GM12878 (cell line): ENCODE measurements around the gene CCM2. TPM values are rescaled to one million over a fixed set of nuclear protein-coding genes. Genes with fewer than 3 reads are reported as not detected.

Experiments used
- ATAC-seq: fragments of 200-7000 bp; cut with Tn5 transposase; 3 replicates; pipeline ENCODE4 v1.9.1; 2020; ENCODE audit warnings: mild to moderate bottlenecking, moderate library complexity
- BruUV-seq: library from RNA; stranded (reverse); fragments of 400-500 nt; replicated peaks from 2 replicates; lab custom pipeline; 2021; lab: Mats Ljungman, UMichigan
- CTCF ChIA-PET: fragments of 300-600 bp; sonication (Branson Sonifier 250); formaldehyde crosslinking; extraction: SDS; loops from one replicate; lab custom pipeline; 2021; ENCODE audit warnings: inconsistent platforms; lab: Yijun Ruan, JAX
- POLR2A ChIA-PET: fragments of 350-600 bp; formaldehyde crosslinking; extraction: SDS; loops from one replicate; lab custom pipeline; 2021; ENCODE audit warnings: inconsistent platforms; lab: Charles Lee
- RAD21 ChIA-PET: fragments of 300-600 bp; sonication (Branson Sonifier 250); formaldehyde crosslinking; loops from one replicate; lab custom pipeline; 2023; ENCODE audit warnings: antibody characterized with exemption; ENCODE audit not compliant: unreplicated experiment; lab: Charles Lee
- SMC1A ChIA-PET: fragments of 300-600 bp; sonication (Branson Sonifier 250); formaldehyde crosslinking; loops from one replicate; lab custom pipeline; 2023; ENCODE audit not compliant: unreplicated experiment, uncharacterized antibody; lab: Charles Lee
- DNase-seq: peaks from one replicate; pipeline ENCODE4 v3.0.0-alpha.2; 2011; ENCODE audit warnings: low read depth, low spot score
- FAIRE-seq: peaks from 3 replicates; lab custom pipeline; 2011; peaks lifted over from hg19 to GRCh38; lab: Jason Lieb, UNC
- H2AFZ ChIP-seq: 2 replicates; pipeline ENCODE4 v1.6.0; 2011; ENCODE audit warnings: low read depth, low read length, control low read depth; ENCODE audit not compliant: control insufficient read depth
- H3K27ac ChIP-seq: 2 replicates; pipeline ENCODE4 v1.5.1; 2011; ENCODE audit warnings: control low read depth; ENCODE audit not compliant: control insufficient read depth, insufficient read depth
- H3K27me3 ChIP-seq, 2 experiments: replicated peaks in 1 of 2; 2 replicates each; pipeline versions ENCODE4 v1.6.0 to v1.6.1; 2011; ENCODE audit warnings: low read length in 1 of 2; ENCODE audit not compliant: control insufficient read depth in 2 of 2, insufficient read depth in 2 of 2
- H3K36me3 ChIP-seq, 2 experiments: 2 replicates each; pipeline ENCODE4 v1.5.1; 2011; ENCODE audit warnings: low read length in 1 of 2; ENCODE audit not compliant: control insufficient read depth in 2 of 2, insufficient read depth in 2 of 2
- H3K4me1 ChIP-seq: 2 replicates; pipeline ENCODE4 v1.6.1; 2011; ENCODE audit warnings: mild to moderate bottlenecking, low read length, moderate library complexity, mixed read lengths; ENCODE audit not compliant: control insufficient read depth, insufficient read depth
- H3K4me2 ChIP-seq: 2 replicates; pipeline ENCODE4 v1.6.0; 2011; ENCODE audit warnings: control low read depth; ENCODE audit not compliant: control insufficient read depth, insufficient read depth
- H3K4me3 ChIP-seq: fragments of 200-600 bp; sonication (generic); 2 replicates; pipeline ENCODE4 v1.5.1; 2016
- H3K79me2 ChIP-seq: 2 replicates; pipeline ENCODE4 v1.6.0; 2011; ENCODE audit warnings: low read length; ENCODE audit not compliant: control insufficient read depth, insufficient read depth
- H3K9ac ChIP-seq: 2 replicates; pipeline ENCODE4 v1.8.0; 2011; ENCODE audit warnings: low read length, control low read depth, mixed read lengths; ENCODE audit not compliant: control insufficient read depth, insufficient read depth
- H3K9me3 ChIP-seq: replicated peaks from 3 replicates; pipeline ENCODE4 v1.5.1; 2011; ENCODE audit warnings: mild to moderate bottlenecking, low read length; ENCODE audit not compliant: control insufficient read depth, insufficient read depth
- H4K20me1 ChIP-seq: 2 replicates; pipeline ENCODE4 v1.6.0; 2011; ENCODE audit not compliant: control insufficient read depth, insufficient read depth
- ASH2L ChIP-seq: fragments of 300-600, 200-600 bp; sonication (generic); IDR thresholded peaks from 2 replicates; pipeline ENCODE4 v1.6.1; 2017; ENCODE audit warnings: low read depth, mild to moderate bottlenecking, borderline replicate concordance
- ATF7 ChIP-seq: fragments of 450-650 bp; IDR thresholded peaks from 2 replicates; pipeline ENCODE4 v1.6.1; 2016; ENCODE audit warnings: low read depth, mild to moderate bottlenecking
- FOXK2 ChIP-seq: fragments of 450-650 bp; IDR thresholded peaks from 2 replicates; pipeline ENCODE4 v1.6.1; 2017; ENCODE audit warnings: mild to moderate bottlenecking, moderate library complexity
- NBN ChIP-seq: fragments of 450-650 bp; IDR thresholded peaks from 2 replicates; pipeline ENCODE4 v1.6.1; 2016
- PML ChIP-seq: IDR thresholded peaks from 2 replicates; pipeline ENCODE4 v1.6.1; 2012; ENCODE audit warnings: low read length, inconsistent platforms
- RUNX3 ChIP-seq: IDR thresholded peaks from 2 replicates; pipeline ENCODE4 v1.6.1; 2012; ENCODE audit warnings: low read length, inconsistent platforms
- SUZ12 ChIP-seq: fragments of 200-600 bp; sonication (generic); IDR thresholded peaks from one replicate; pipeline ENCODE4 v1.6.1; 2018; ENCODE audit warnings: antibody characterized with exemption, mild to moderate bottlenecking; ENCODE audit not compliant: unreplicated experiment
- YY1 ChIP-seq: IDR thresholded peaks from 2 replicates; pipeline ENCODE4 v1.6.1; 2011; ENCODE audit warnings: low read depth, mild to moderate bottlenecking, low read length
- ZNF24 ChIP-seq: fragments of 450-650 bp; IDR thresholded peaks from 2 replicates; pipeline ENCODE4 v1.6.1; 2017; ENCODE audit warnings: antibody characterized with exemption, mild to moderate bottlenecking
- WGBS: methylation state at CpG from one replicate; pipeline ENCODE4 v1.1.6; 2016; ENCODE audit warnings: low lambda C conversion rate; ENCODE audit not compliant: insufficient replicate concordance, insufficient coverage; ENCODE audit errors: missing lambda C conversion rate; 5-methylcytosine and 5-hydroxymethylcytosine counted together
- in situ Hi-C: fragments of 300-500 bp; cut with MboI; formaldehyde crosslinking; loops from 9 replicates; pipeline ENCODE4 v1.14.3; 2018; ENCODE audit warnings: mixed read lengths
- intact Hi-C: fragments of 100-400 bp; cut with micrococcal nuclease; formaldehyde crosslinking; loops from one replicate; pipeline ENCODE4 v1.14.2; 2022; ENCODE audit not compliant: unreplicated experiment
- polyA plus RNA-seq, 11 experiments: library from polyadenylated mRNA; depleted of rRNA in 4 of 11; unstranded in 6 of 11; stranded (reverse) in 5 of 11; fragments of >200 nt; fragmentation: Nextera tagmentation in 4 of 11; fragmentation: Illumina TruSeq in 1 of 11; extraction: Ambion mirVana in 4 of 11; extraction: Trizol in 1 of 11; gene quantifications; 1 replicate in 1 of 11; 2 replicates in 10 of 11; pipeline versions ENCODE4 v1.2.1 to v1.2.3, GENCODE V29; 2011 to 2016; ENCODE audit warnings: inconsistent platforms in 2 of 11, missing spikeins in 2 of 11, low read depth in 1 of 11
- total RNA-seq, 4 experiments: library from RNA; depleted of rRNA in 3 of 4; stranded (reverse); fragments of >200 nt in 3 of 4; fragmentation: Illumina TruSeq in 1 of 4; extraction: Trizol in 1 of 4; gene quantifications; 2 replicates each; pipeline versions ENCODE4 v1.2.1 to v1.2.3, GENCODE V29; 2013 to 2021
- TF ChIP-seq, protein P1 (sequence below): fragments of 450-650 bp; IDR thresholded peaks from 2 replicates; pipeline ENCODE4 v1.6.1; 2017; ENCODE audit warnings: low read depth, mild to moderate bottlenecking, moderate library complexity
- TF ChIP-seq, protein P2 (sequence below): fragments of 450-650 bp; IDR thresholded peaks from 2 replicates; pipeline ENCODE4 v1.6.1; 2017; ENCODE audit warnings: borderline replicate concordance

The CCM2 gene
- total and polyA plus RNA-seq, 10 of the 15 experiments (the other 5 are each of a cell fraction or from before 2014, with no cell fraction given) = 1.00 to 82.3 (median 48.7) TPM

- Histone ChIP-seq H3K36me3 (peaks cover 15 to 18% of the 10 kb centered on the region in 2 experiments), H3K27me3 (no peaks in the 10 kb centered on the region), H3K9me3 (no peaks in the 10 kb centered on the region), H3K4me3 (no peak overlapping the region), H2AFZ (no peak overlapping the region), H3K27ac (no peak overlapping the region), H3K79me2 (peaks cover 43% of the 10 kb centered on the region), H3K4me1 (peaks cover 10% of the 10 kb centered on the region), H4K20me1 (peaks cover 3% of the 10 kb centered on the region), H3K4me2 (no peak overlapping the region), H3K9ac (no peak overlapping the region)
- no peak for FAIRE-seq
- ChIA-PET SMC1A (interaction anchor here (0.8 to 16.7 kb wide), 3 partner anchors 12 to 38 kb away, joined by 3 to 303 read pairs (median 3); partner anchors contain the start of gene CCM2), CTCF (interaction anchor here (1.0 kb wide), 1 partner anchor 14 kb away, joined by 3 read pairs; no protein-coding TSS in a partner anchor), RAD21 (interaction anchor here (0.6 to 1.7 kb wide), 2 partner anchors 14 to 147 kb away, joined by 3 to 7 read pairs; no protein-coding TSS in a partner anchor), POLR2A (interaction anchor here (0.6 to 16.1 kb wide), 3 partner anchors 12 to 130 kb away, joined by 3 to 280 read pairs (median 4); partner anchors contain the start of gene CCM2)
- WGBS = 88% methylated on average over 10 of the region's 10 CpGs
- in situ Hi-C loops (no loop called here), intact Hi-C loops (no loop called here)
- no peak for DNase-seq
- BruUV-seq = no TSS peak
- ATAC-seq = no peak
- TF ChIP-seq ASH2L = no peak
- TF ChIP-seq NBN = no peak
- TF ChIP-seq, protein P1, sequence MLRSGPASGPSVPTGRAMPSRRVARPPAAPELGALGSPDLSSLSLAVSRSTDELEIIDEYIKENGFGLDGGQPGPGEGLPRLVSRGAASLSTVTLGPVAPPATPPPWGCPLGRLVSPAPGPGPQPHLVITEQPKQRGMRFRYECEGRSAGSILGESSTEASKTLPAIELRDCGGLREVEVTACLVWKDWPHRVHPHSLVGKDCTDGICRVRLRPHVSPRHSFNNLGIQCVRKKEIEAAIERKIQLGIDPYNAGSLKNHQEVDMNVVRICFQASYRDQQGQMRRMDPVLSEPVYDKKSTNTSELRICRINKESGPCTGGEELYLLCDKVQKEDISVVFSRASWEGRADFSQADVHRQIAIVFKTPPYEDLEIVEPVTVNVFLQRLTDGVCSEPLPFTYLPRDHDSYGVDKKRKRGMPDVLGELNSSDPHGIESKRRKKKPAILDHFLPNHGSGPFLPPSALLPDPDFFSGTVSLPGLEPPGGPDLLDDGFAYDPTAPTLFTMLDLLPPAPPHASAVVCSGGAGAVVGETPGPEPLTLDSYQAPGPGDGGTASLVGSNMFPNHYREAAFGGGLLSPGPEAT = no peak
- no peak for TF ChIP-seq ZNF24
- no peak for TF ChIP-seq SUZ12
- TF ChIP-seq FOXK2 = no peak
- TF ChIP-seq, protein P2, sequence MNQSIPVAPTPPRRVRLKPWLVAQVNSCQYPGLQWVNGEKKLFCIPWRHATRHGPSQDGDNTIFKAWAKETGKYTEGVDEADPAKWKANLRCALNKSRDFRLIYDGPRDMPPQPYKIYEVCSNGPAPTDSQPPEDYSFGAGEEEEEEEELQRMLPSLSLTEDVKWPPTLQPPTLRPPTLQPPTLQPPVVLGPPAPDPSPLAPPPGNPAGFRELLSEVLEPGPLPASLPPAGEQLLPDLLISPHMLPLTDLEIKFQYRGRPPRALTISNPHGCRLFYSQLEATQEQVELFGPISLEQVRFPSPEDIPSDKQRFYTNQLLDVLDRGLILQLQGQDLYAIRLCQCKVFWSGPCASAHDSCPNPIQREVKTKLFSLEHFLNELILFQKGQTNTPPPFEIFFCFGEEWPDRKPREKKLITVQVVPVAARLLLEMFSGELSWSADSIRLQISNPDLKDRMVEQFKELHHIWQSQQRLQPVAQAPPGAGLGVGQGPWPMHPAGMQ = no peak
- TF ChIP-seq ATF7 = no peak
- no peak for TF ChIP-seq RUNX3
- TF ChIP-seq YY1 = no peak
- TF ChIP-seq PML = no peak
These were observed 12.0 kb upstream of the CCM2 start for GRCh38 chr7:44987996-44988395.
